ENCODE data around the gene ZNF784.

ZNF784 gene

GRCh38 chr19:55642153-55643002, 18.0 kb upstream of the ZNF784 start:
- Histone ChIP-seq H3K27me3 (ENCODE audit: control insufficient read depth, low read length) (no peaks in the 10 kb centered on the region), H3K9me2 (replicated peaks; ENCODE audit: control insufficient read depth, low read length) (no peaks in the 10 kb centered on the region), H4K20me1 (ENCODE audit: control insufficient read depth, insufficient read depth, low read depth, low read length) (no peaks in the 10 kb centered on the region), H3F3A (ENCODE audit: control insufficient read depth, insufficient read depth) (peaks cover 42% of the 10 kb centered on the region), H3K27ac (ENCODE audit: low read depth, low read length) (peak overlapping the region; percentile 99), H3K4me1 (ENCODE audit: control insufficient read depth, low read length) (peaks cover 64% of the 10 kb centered on the region), H3K9me3 (ENCODE audit: control insufficient read depth, insufficient read depth, low read length) (no peaks in the 10 kb centered on the region), H3K4me3 (ENCODE audit: low read length) (peak overlapping the region; percentile 95), H3K36me3 (ENCODE audit: control insufficient read depth, low read length) (peaks cover 55% of the 10 kb centered on the region), H3K79me2 (ENCODE audit: control insufficient read depth, low read length) (peaks cover 80% of the 10 kb centered on the region), H3K4me2 (ENCODE audit: low read length) (peak overlapping the region; percentile 87)
- TF ChIP-seq EZH2phosphoT487 (IDR thresholded peaks at IDR 0.05; ENCODE audit: borderline replicate concordance, low read length) (no peak), CTCF (IDR thresholded peaks at IDR 0.05; ENCODE audit: low read depth, low read length, poor library complexity, severe bottlenecking) (no peak)

- Histone ChIP-seq H3K79me2 (ENCODE audit: control insufficient read depth, low read length) (peaks cover 82% of the 10 kb centered on the region), H3K4me1 (ENCODE audit: control insufficient read depth, low read length) (peaks cover 61% of the 10 kb centered on the region), H4K20me1 (ENCODE audit: control insufficient read depth, insufficient read depth, low read depth, low read length) (no peaks in the 10 kb centered on the region), H3K4me2 (ENCODE audit: low read length) (peak overlapping the region; percentile 87), H3K27me3 (ENCODE audit: control insufficient read depth, low read length) (no peaks in the 10 kb centered on the region), H3K36me3 (ENCODE audit: control insufficient read depth, low read length) (peaks cover 49% of the 10 kb centered on the region), H3K9me2 (replicated peaks; ENCODE audit: control insufficient read depth, low read length) (no peaks in the 10 kb centered on the region), H3F3A (ENCODE audit: control insufficient read depth, insufficient read depth) (peaks cover 34% of the 10 kb centered on the region), H3K27ac (ENCODE audit: low read depth, low read length) (peak overlapping the region; percentile 99), H3K9me3 (ENCODE audit: control insufficient read depth, insufficient read depth, low read length) (no peaks in the 10 kb centered on the region), H3K4me3 (ENCODE audit: low read length) (peak overlapping the region; percentile 95)
- TF ChIP-seq CTCF (IDR thresholded peaks at IDR 0.05; ENCODE audit: low read depth, low read length, poor library complexity, severe bottlenecking): no peak
- no peak for TF ChIP-seq EZH2phosphoT487 (IDR thresholded peaks at IDR 0.05; ENCODE audit: borderline replicate concordance, low read length)
Measured at GRCh38 chr19:55641426-55642152, 17.2 kb upstream of the ZNF784 start.

GRCh38 chr19:55640577-55641425, 16.4 kb upstream of the ZNF784 start, which contains the start of gene ZNF580:
TSS of gene ZNF580 (plus strand) at chr19:55641002. CDS start at chr19:55642509, 1,507 bp downstream.
- Histone ChIP-seq H3F3A (ENCODE audit: control insufficient read depth, insufficient read depth) (peaks cover 32% of the 10 kb centered on the region), H3K27me3 (ENCODE audit: control insufficient read depth, low read length) (no peaks in the 10 kb centered on the region), H3K9me2 (replicated peaks; ENCODE audit: control insufficient read depth, low read length) (no peaks in the 10 kb centered on the region), H3K79me2 (ENCODE audit: control insufficient read depth, low read length) (peaks cover 83% of the 10 kb centered on the region), H3K4me3 (ENCODE audit: low read length) (peak within 1 kb of the TSS; percentile 95), H3K4me1 (ENCODE audit: control insufficient read depth, low read length) (peaks cover 61% of the 10 kb centered on the region), H3K36me3 (ENCODE audit: control insufficient read depth, low read length) (peaks cover 49% of the 10 kb centered on the region), H3K27ac (ENCODE audit: low read depth, low read length) (peak within 1 kb of the TSS; percentile 99), H3K9me3 (ENCODE audit: control insufficient read depth, insufficient read depth, low read length) (no peaks in the 10 kb centered on the region), H3K4me2 (ENCODE audit: low read length) (peak within 1 kb of the TSS; percentile 87), H4K20me1 (ENCODE audit: control insufficient read depth, insufficient read depth, low read depth, low read length) (no peaks in the 10 kb centered on the region; the same call in 1 of the 2 replicates)
- no peak for TF ChIP-seq CTCF (IDR thresholded peaks at IDR 0.05; ENCODE audit: low read depth, low read length, poor library complexity, severe bottlenecking)
- TF ChIP-seq EZH2phosphoT487 (IDR thresholded peaks at IDR 0.05; ENCODE audit: borderline replicate concordance, low read length): no peak

All from DOHH2 (cell line).